K562 (cell line): ENCODE data around the gene JAKMIP1. TPM values are rescaled to one million over a fixed set of nuclear protein-coding genes. Genes with fewer than 3 reads are reported as not detected.

Experiments used
- ATAC-seq: fragments of 200-7000 bp; cut with Tn5 transposase; 3 replicates; pipeline ENCODE4 v1.9.1; 2020; ENCODE audit warnings: moderate library complexity
- BruUV-seq: library from RNA; stranded (reverse); fragments of 400-500 nt; replicated peaks from 2 replicates; lab custom pipeline; 2021; lab: Mats Ljungman, UMichigan
- CTCF ChIA-PET: fragments of 300-600 bp; formaldehyde crosslinking; extraction: SDS; loops from one replicate; lab custom pipeline; 2021; ENCODE audit warnings: low intra/inter-chr PET ratio; lab: Yijun Ruan, JAX
- POLR2A ChIA-PET: fragments of 300-600, 350-650 bp; sonication (Branson Sonifier 250); formaldehyde crosslinking; extraction: SDS; loops from one replicate; lab custom pipeline; 2021; ENCODE audit warnings: antibody characterized with exemption, inconsistent platforms; lab: Yijun Ruan, JAX
- DNase-seq, 4 experiments: peaks; one replicate each; pipeline versions ENCODE4 v3.0.0 to v3.0.0-alpha.2; 2011 to 2018; ENCODE audit warnings: low spot score in 3 of 4, mixed read lengths in 3 of 4; ENCODE audit errors: extremely low read depth in 1 of 4
- FAIRE-seq: peaks from 2 replicates; lab custom pipeline; 2011; peaks lifted over from hg19 to GRCh38; lab: Jason Lieb, UNC
- H2AFZ ChIP-seq: 2 replicates; pipeline ENCODE4 v1.6.0; 2011; ENCODE audit warnings: low read depth, low read length, control low read depth, inconsistent platforms
- H3K27ac ChIP-seq: fragments of 200-600 bp; 3 replicates; pipeline ENCODE4 v1.8.0; 2011; ENCODE audit warnings: low read depth, mild to moderate bottlenecking, control low read depth, inconsistent platforms, low read length, moderate library complexity, mixed read lengths; ENCODE audit errors: extremely low read depth
- H3K27me3 ChIP-seq, 2 experiments: fragments of 300-600 bp in 1 of 2; 2 replicates in 1 of 2; 3 replicates in 1 of 2; pipeline versions ENCODE4 v1.6.0 to v1.8.0; 2011; ENCODE audit warnings: inconsistent platforms in 2 of 2, low read length in 2 of 2, mild to moderate bottlenecking in 1 of 2, mixed read lengths in 1 of 2, moderate library complexity in 1 of 2; ENCODE audit not compliant: control insufficient read depth in 2 of 2, insufficient read depth in 2 of 2
- H3K36me3 ChIP-seq: fragments of 300-600 bp; 3 replicates; pipeline ENCODE4 v1.8.0; 2011; ENCODE audit warnings: mild to moderate bottlenecking, low read length, inconsistent platforms; ENCODE audit not compliant: control insufficient read depth, insufficient read depth
- H3K4me1 ChIP-seq, 2 experiments: fragments of 200-600 bp in 1 of 2; replicated peaks in 1 of 2; 2 replicates in 1 of 2; 3 replicates in 1 of 2; pipeline versions ENCODE4 v1.5.1 to v1.8.0; 2011; ENCODE audit warnings: inconsistent platforms in 2 of 2, low read length in 2 of 2, mild to moderate bottlenecking in 1 of 2, mixed read lengths in 1 of 2, moderate library complexity in 1 of 2; ENCODE audit not compliant: control insufficient read depth in 2 of 2, insufficient read depth in 2 of 2
- H3K4me2 ChIP-seq: 2 replicates; pipeline ENCODE4 v1.6.1; 2011; ENCODE audit warnings: low read length, control low read depth, inconsistent platforms, mixed read lengths; ENCODE audit not compliant: insufficient read depth
- H3K4me3 ChIP-seq: fragments of 200-600 bp; sonication (generic), shearing (Covaris generic); 2 replicates; pipeline ENCODE4 v1.5.1; 2016; ENCODE audit warnings: control low read depth, inconsistent platforms
- H3K79me2 ChIP-seq: fragments of 200-600 bp; 3 replicates; pipeline ENCODE4 v1.8.0; 2011; ENCODE audit warnings: low read length, inconsistent platforms; ENCODE audit not compliant: control insufficient read depth, insufficient read depth
- H3K9ac ChIP-seq, 2 experiments: 2 replicates each; pipeline versions ENCODE4 v1.6.0 to v1.6.1; 2011; ENCODE audit warnings: low read depth in 2 of 2, low read length in 2 of 2, control low read depth in 1 of 2, inconsistent platforms in 1 of 2, mild to moderate bottlenecking in 1 of 2, mixed read lengths in 1 of 2; ENCODE audit not compliant: insufficient read depth in 1 of 2
- H3K9me1 ChIP-seq: one replicate; pipeline ENCODE4 v1.6.0; 2011; ENCODE audit warnings: inconsistent platforms, mild to moderate bottlenecking, low read length, moderate library complexity; ENCODE audit not compliant: control insufficient read depth, insufficient read depth
- H3K9me3 ChIP-seq: replicated peaks from 2 replicates; pipeline ENCODE4 v1.5.1; 2011; ENCODE audit warnings: low read depth, low read length, inconsistent platforms; ENCODE audit not compliant: control insufficient read depth, insufficient read depth
- H4K20me1 ChIP-seq: replicated peaks from 2 replicates; pipeline ENCODE4 v1.6.1; 2011; ENCODE audit warnings: low read length, inconsistent platforms, mixed read lengths; ENCODE audit not compliant: control insufficient read depth, insufficient read depth
- BACH1 ChIP-seq: fragments of 200-800 bp; sonication (Bioruptor generic); IDR thresholded peaks from 2 replicates; pipeline ENCODE4 v1.6.1; 2016; ENCODE audit warnings: missing genetic modification characterization, missing compliant biosample characterization
- C11orf30 ChIP-seq: fragments of 450-650 bp; IDR thresholded peaks from 2 replicates; pipeline ENCODE4 v1.6.1; 2016; ENCODE audit warnings: low read depth, mild to moderate bottlenecking
- FOXP4 ChIP-seq: sonication (generic); formaldehyde crosslinking; IDR thresholded peaks from 2 replicates; pipeline ENCODE4 v1.8.0; 2022; ENCODE audit warnings: mild to moderate bottlenecking, missing genetic modification reagents, borderline replicate concordance
- GATA2 ChIP-seq: sonication (generic); formaldehyde crosslinking; IDR thresholded peaks from 2 replicates; pipeline ENCODE4 v1.4.0; 2020; ENCODE audit warnings: mild to moderate bottlenecking, missing genetic modification reagents
- KDM1A ChIP-seq, 2 experiments: fragments of 450-650 bp; IDR thresholded peaks; 2 replicates each; pipeline ENCODE4 v1.6.1; 2016; ENCODE audit warnings: mild to moderate bottlenecking in 2 of 2
- MAFG ChIP-seq: fragments of 450-650 bp; conservative IDR thresholded peaks from 2 replicates; pipeline ENCODE4 v1.6.1; 2016; ENCODE audit warnings: missing genetic modification characterization, missing compliant biosample characterization
- NFE2 ChIP-seq: IDR thresholded peaks from 2 replicates; pipeline ENCODE4 v1.6.1; 2014; ENCODE audit warnings: antibody characterized with exemption, low read depth
- NR0B1 ChIP-seq: fragments of 450-650 bp; IDR thresholded peaks from one replicate; pipeline ENCODE4 v1.6.1; 2018; ENCODE audit warnings: mild to moderate bottlenecking, moderate library complexity; ENCODE audit not compliant: partially characterized antibody
- NR3C1 ChIP-seq: sonication (generic); formaldehyde crosslinking; IDR thresholded peaks from 2 replicates; pipeline ENCODE4 v1.8.1; 2022; ENCODE audit warnings: missing genetic modification reagents
- RCOR1 ChIP-seq, 2 experiments: IDR thresholded peaks; 2 replicates each; pipeline ENCODE4 v1.6.1; 2012; ENCODE audit warnings: low read depth in 2 of 2, low read length in 2 of 2, borderline replicate concordance in 1 of 2, improper control_type of control experiment in 1 of 2
- SFPQ ChIP-seq: fragments of 200-400 bp; formaldehyde crosslinking; IDR thresholded peaks from 2 replicates; pipeline ENCODE4 v1.6.1; 2017; ENCODE audit warnings: mild to moderate bottlenecking, low read depth, low read length, moderate library complexity
- SIX5 ChIP-seq, 2 experiments: IDR thresholded peaks; 2 replicates each; pipeline ENCODE4 v1.6.1; 2011; ENCODE audit warnings: low read length in 2 of 2, borderline replicate concordance in 1 of 2, low read depth in 1 of 2, mild to moderate bottlenecking in 1 of 2, moderate library complexity in 1 of 2; ENCODE audit not compliant: insufficient read depth in 1 of 2
- SP1 ChIP-seq: sonication (generic); formaldehyde crosslinking; IDR thresholded peaks from 2 replicates; pipeline ENCODE4 v1.8.1; 2022; ENCODE audit warnings: mild to moderate bottlenecking, missing genetic modification reagents
- TEAD2 ChIP-seq: fragments of 450-650 bp; IDR thresholded peaks from 2 replicates; pipeline ENCODE4 v1.6.1; 2016; ENCODE audit warnings: missing genetic modification characterization, control low read depth, missing compliant biosample characterization
- ZNF212 ChIP-seq: fragments of 450-650 bp; formaldehyde crosslinking; IDR thresholded peaks from 2 replicates; pipeline ENCODE4 v1.4.0; 2020; ENCODE audit warnings: mild to moderate bottlenecking
- ZNF316 ChIP-seq: fragments of 450-650 bp; IDR thresholded peaks from 2 replicates; pipeline ENCODE4 v1.6.1; 2016
- WGBS: fragments of 100-300 bp; shearing (Covaris generic); methylation state at CpG from one replicate; pipeline ENCODE4 v1.1.6; 2016; ENCODE audit warnings: low coverage, mixed read lengths; ENCODE audit not compliant: insufficient coverage; ENCODE audit errors: missing lambda C conversion rate; 5-methylcytosine and 5-hydroxymethylcytosine counted together
- in situ Hi-C: fragments of 300-500 bp; cut with MboI; formaldehyde crosslinking; loops from 4 replicates; pipeline ENCODE4 v1.15.0; 2018; ENCODE audit warnings: inconsistent platforms, mixed read lengths
- intact Hi-C: fragments of 100-400 bp; cut with micrococcal nuclease; formaldehyde crosslinking; loops from 2 replicates; pipeline ENCODE4 v1.14.2; 2022
- polyA plus RNA-seq, 8 experiments: library from polyadenylated mRNA; depleted of rRNA in 4 of 8; stranded (reverse) in 5 of 8; unstranded in 3 of 8; fragments of >200 nt; fragmentation: Nextera tagmentation in 2 of 8; fragmentation: Illumina TruSeq in 1 of 8; extraction: Ambion mirVana in 2 of 8; extraction: Trizol in 1 of 8; gene quantifications; 2 replicates each; pipeline versions ENCODE4 v1.2.1 to v1.2.3, GENCODE V29; 2011 to 2014; ENCODE audit warnings: inconsistent platforms in 1 of 8, missing spikeins in 1 of 8
- total RNA-seq, 7 experiments: library from RNA; depleted of rRNA in 6 of 7; stranded (reverse); fragments of >200 nt in 6 of 7; fragmentation: Illumina TruSeq in 2 of 7; extraction: Trizol in 2 of 7; gene quantifications; 2 replicates each; pipeline versions ENCODE4 v1.2.1 to v1.2.3, GENCODE V29; 2011 to 2021; ENCODE audit warnings: low replicate concordance in 1 of 7

Gene JAKMIP1
- total and polyA plus RNA-seq, 9 of the 15 experiments (the other 6 are each of a cell fraction or from before 2014, with no cell fraction given): not detected

GRCh38 chr4:6064383-6064782, 136.0 kb downstream of the JAKMIP1 start:
- Histone ChIP-seq H4K20me1 (no peaks in the 10 kb centered on the region), H2AFZ (no peak overlapping the region), H3K4me2 (no peak overlapping the region), H3K27me3 (peaks cover 0 to 13% of the 10 kb centered on the region in 2 experiments; a peak in 1 of 5 replicates), H3K9me1 (no peaks in the 10 kb centered on the region), H3K79me2 (no peaks in the 10 kb centered on the region), H3K9me3 (no peaks in the 10 kb centered on the region; the same call in 1 of the 2 replicates), H3K9ac (no peak overlapping the region), H3K27ac (no peak overlapping the region), H3K36me3 (no peaks in the 10 kb centered on the region), H3K4me3 (no peak overlapping the region), H3K4me1 (no peaks in the 10 kb centered on the region)
- intact Hi-C loops (no loop called here), in situ Hi-C loops (no loop called here)
- BruUV-seq: no TSS peak
- POLR2A ChIA-PET: no interaction called here
- FAIRE-seq (no peak), ATAC-seq (no peak), DNase-seq (no peak)
- WGBS: 1% methylated on average over 7 of the region's 7 CpGs
- CTCF ChIA-PET: no interaction called here
- TF ChIP-seq FOXP4 (CRISPR knock-in tag) (no peak), KDM1A (IDR thresholded peaks at IDR 0.05) (peak in 1 of 2 experiments; percentile 54; a peak in 2 of 4 replicates), ZNF316 (peak; percentile 66), ZNF212 (CRISPR knock-in tag) (no peak), BACH1 (tag) (0 out of 2 replicates have a peak, but pooled peaks have one; percentile 52), C11orf30 (peak; percentile 40; the same call in 1 of the 2 replicates), MAFG (tag) (peak; percentile 76), SP1 (CRISPR knock-in tag) (no peak), GATA2 (CRISPR knock-in tag) (no peak), SFPQ (no peak), NFE2 (peak; percentile 27; the same call in 1 of the 2 replicates), RCOR1 (IDR thresholded peaks at IDR 0.05; ENCODE audit: borderline replicate concordance in 1 of 2, low read depth in 2 of 2, low read length in 2 of 2) (peak in 1 of 2 experiments; percentile 46; a peak in 1 of 4 replicates), TEAD2 (tag) (no peak), SIX5 (IDR thresholded peaks at IDR 0.05; ENCODE audit: borderline replicate concordance in 1 of 2, insufficient read depth in 1 of 2, low read depth in 1 of 2, low read length in 2 of 2) (no peak), NR0B1 (no peak), NR3C1 (CRISPR knock-in tag) (no peak)
